ENCODE results near the gene BANP.
"Not testable (repeated sequence)": the region's sequence is repeated elsewhere in the genome, so short reads cannot be mapped to it uniquely, and the experiment has no call there.

The BANP gene

GRCh38 chr16:88050952-88051660 lies 99.9 kb downstream of the BANP start:
- DNase-seq = no peak

- no peak for DNase-seq
Measured at GRCh38 chr16:88052661-88053060, 101.4 kb downstream of the BANP start.

- DNase-seq = not testable (repeated sequence)
Measured at GRCh38 chr16:88053479-88053878, 102.2 kb downstream of the BANP start.

GRCh38 chr16:88055356-88055755 lies 104.1 kb downstream of the BANP start:
- no peak for DNase-seq

- DNase-seq = no peak
Measured at GRCh38 chr16:88056212-88056611, 105.0 kb downstream of the BANP start.

GRCh38 chr16:88057656-88058055 lies 106.4 kb downstream of the BANP start:
- no peak for DNase-seq

- no peak for DNase-seq
Measured at GRCh38 chr16:88058136-88058535, 106.9 kb downstream of the BANP start.

- DNase-seq = no peak
Measured at GRCh38 chr16:88058817-88059216, 107.6 kb downstream of the BANP start.

GRCh38 chr16:88059701-88060386 lies 108.6 kb downstream of the BANP start:
- DNase-seq = no peak

GRCh38 chr16:88060524-88061219 lies 109.4 kb downstream of the BANP start:
- DNase-seq = no peak

- no peak for DNase-seq
Measured at GRCh38 chr16:88061346-88062110, 110.3 kb downstream of the BANP start.

- DNase-seq = no peak
Measured at GRCh38 chr16:88062341-88063210, 111.3 kb downstream of the BANP start.

- no peak for DNase-seq
Measured at GRCh38 chr16:88063211-88063773, 112.1 kb downstream of the BANP start.

GRCh38 chr16:88064011-88064888 lies 113.0 kb downstream of the BANP start:
- no peak for DNase-seq

GRCh38 chr16:88064889-88065746 lies 113.9 kb downstream of the BANP start:
- DNase-seq = no peak

- peak; percentile 10 for DNase-seq
Measured at GRCh38 chr16:88065747-88066142, 114.5 kb downstream of the BANP start.

GRCh38 chr16:88066234-88066633 lies 115.0 kb downstream of the BANP start:
- DNase-seq = no peak

GRCh38 chr16:88066680-88067529 lies 115.7 kb downstream of the BANP start:
- no peak for DNase-seq
